Measurements from ENCODE around the gene SLC7A1.

GRCh38 chr13:29516880-29517279 lies 78.6 kb downstream of the SLC7A1 start:
- TF ChIP-seq CTCF (IDR thresholded peaks at IDR 0.05; ENCODE audit: poor library complexity) = no peak
- no peak for TF ChIP-seq EZH2 (IDR thresholded peaks at IDR 0.05; ENCODE audit: borderline replicate concordance)

Data from hepatocyte (in vitro differentiated cells).